Spleen (tissue), 11 donors: ENCODE data around the gene KANK3. TPM values are rescaled to one million over a fixed set of nuclear protein-coding genes. Genes with fewer than 3 reads are reported as not detected.
A peak's percentile ranks its signal among the peaks of the same experiment; 100 is the strongest.

Experiments used
- DNase-seq: peaks from one replicate; pipeline ENCODE4 v3.0.0-alpha.2; 2020
- H3K27ac ChIP-seq, 8 donors: fragments of 200-600 bp; sonication (generic) in 7 of 8; 1 replicate in 4 of 8; 2 replicates in 4 of 8; pipeline versions ENCODE4 v1.5.0 to v1.8.0; 2016 to 2021; ENCODE audit warnings: inconsistent platforms in 4 of 8, mild to moderate bottlenecking in 4 of 8, moderate library complexity in 1 of 8
- H3K27me3 ChIP-seq, 7 donors: fragments of 200-600 bp; sonication (generic) in 6 of 7; replicated peaks in 1 of 7; 1 replicate in 4 of 7; 2 replicates in 3 of 7; pipeline versions ENCODE4 v1.5.0 to v1.8.0; 2016 to 2021; ENCODE audit warnings: inconsistent platforms in 3 of 7, mild to moderate bottlenecking in 1 of 7
- H3K36me3 ChIP-seq, 6 donors: fragments of 200-600 bp; sonication (generic) in 5 of 6; 1 replicate in 4 of 6; 2 replicates in 2 of 6; pipeline versions ENCODE4 v1.5.0 to v1.8.0; 2016 to 2021; ENCODE audit warnings: inconsistent platforms in 2 of 6
- H3K4me1 ChIP-seq, 6 donors: fragments of 200-600 bp; sonication (generic) in 5 of 6; 1 replicate in 3 of 6; 2 replicates in 3 of 6; pipeline versions ENCODE4 v1.5.0 to v1.8.0; 2016 to 2021; ENCODE audit warnings: inconsistent platforms in 3 of 6
- H3K4me3 ChIP-seq, 8 donors: fragments of 200-600 bp; sonication (generic) in 7 of 8; 1 replicate in 4 of 8; 2 replicates in 4 of 8; pipeline versions ENCODE4 v1.5.0 to v1.8.0; 2016 to 2021; ENCODE audit warnings: inconsistent platforms in 4 of 8, mild to moderate bottlenecking in 4 of 8, moderate library complexity in 2 of 8
- H3K9me3 ChIP-seq, 8 donors: fragments of 200-600 bp; sonication (generic) in 7 of 8; 1 replicate in 4 of 8; 2 replicates in 4 of 8; pipeline versions ENCODE4 v1.5.0 to v1.8.0; 2016 to 2021; ENCODE audit warnings: inconsistent platforms in 4 of 8
- CTCF ChIP-seq, 11 experiments: fragments of 200-600 bp in 7 of 11; fragments of 450-650 bp in 4 of 11; sonication (generic) in 4 of 11; IDR thresholded peaks in 8 of 11; conservative IDR thresholded peaks in 3 of 11; 1 replicate in 7 of 11; 2 replicates in 4 of 11; pipeline versions ENCODE4 v1.4.0 to v1.8.0; 2016 to 2021; ENCODE audit warnings: antibody characterized with exemption in 11 of 11, inconsistent platforms in 4 of 11, mild to moderate bottlenecking in 1 of 11
- POLR2A ChIP-seq, 3 donors: fragments of 450-650 bp; IDR thresholded peaks; one replicate each; pipeline ENCODE4 v1.5.1; 2017; ENCODE audit warnings: antibody characterized with exemption in 3 of 3, mild to moderate bottlenecking in 1 of 3
- POLR2AphosphoS5 ChIP-seq, 3 donors: sonication (generic); formaldehyde crosslinking; IDR thresholded peaks; one replicate each; pipeline ENCODE4 v1.5.1; 2017; ENCODE audit warnings: antibody characterized with exemption in 3 of 3
- WGBS, 5 donors: extraction: QIAGEN DNeasy Blood & Tissue Kit in 3 of 5; methylation state at CpG; one replicate each; pipeline versions ENCODE4 v1.1.5 to v1.1.7; 2013 to 2018; 5-methylcytosine and 5-hydroxymethylcytosine counted together
- intact Hi-C: fragments of 100-400 bp; cut with DNase I; formaldehyde crosslinking; loops from one replicate; pipeline ENCODE4 v1.15.0; 2023; ENCODE audit warnings: low total_unique reads
- polyA plus RNA-seq, 3 donors: library from polyadenylated mRNA; stranded (reverse); fragments of 200-250 nt; gene quantifications; one replicate each; pipeline ENCODE4 v1.2.1, GENCODE V29; 2013
- total RNA-seq, 7 donors: library from RNA; depleted of rRNA in 3 of 7; stranded (reverse); fragments of >200 nt in 3 of 7; fragmentation: NEBNext Ultra II Directional in 4 of 7; extraction: Animal tissue kit (Norgen Biotek cat#: 25700) in 4 of 7; gene quantifications; one replicate each; pipeline versions ENCODE4 v1.1.0 to v1.2.1, GENCODE V29; 2016 to 2021
- donor health status: healthy with polysubstance abuse.
- donor health status: DM: no; HTN: no; CAD: no; lungs with moderate emphysema.
- donor health status: DM: no; HTN: no; CAD: no.
- donor health status: Bipolar disorder and iron deficiency.
- donor health status: healthy.
- donor health status: DM: no; HTN: no; CAD: no.
- donor health status: DM: yes; HTN: yes; CAD: no.

The KANK3 gene
- total and polyA plus RNA-seq, 10 donors, result 14.0 to 84.6 (median 52.8) TPM

- Histone ChIP-seq H3K27me3 (no peaks in the 10 kb centered on the region), H3K9me3 (no peaks in the 10 kb centered on the region), H3K27ac (peak overlapping the region in 6 of 8 donors; percentile 26 to 76 (median 38)), H3K4me1 (peaks cover 6 to 81% (median 53%) of the 10 kb centered on the region in 6 donors), H3K36me3 (peaks cover 0 to 76% (median 51%) of the 10 kb centered on the region in 6 donors), H3K4me3 (no peak overlapping the region)
- WGBS, 5 donors, result 66 to 82% (median 75%) methylated on average over 11 to 16 of the region's 16 CpGs
- peak; percentile 76 for DNase-seq
- TF ChIP-seq POLR2A (IDR thresholded peaks at IDR 0.05), result no peak
- TF ChIP-seq CTCF (IDR thresholded peaks at IDR 0.05 in 8 of 11, conservative IDR thresholded peaks at IDR 0.05 in 3 of 11), result no peak
- peak; percentile 21 to 75 (median 54) for TF ChIP-seq POLR2AphosphoS5 (IDR thresholded peaks at IDR 0.05)
- intact Hi-C loops, result no loop called here
Measured at GRCh38 chr19:8311461-8312260, 31.4 kb downstream of the KANK3 start.

GRCh38 chr19:8310342-8311055 lies 32.6 kb downstream of the KANK3 start:
- Histone ChIP-seq H3K4me1 (peaks cover 8 to 81% (median 55%) of the 10 kb centered on the region in 6 donors), H3K36me3 (peaks cover 0 to 65% (median 44%) of the 10 kb centered on the region in 6 donors), H3K27ac (peak overlapping the region in 2 of 8 donors; percentile 51 to 76), H3K4me3 (no peak overlapping the region), H3K9me3 (no peaks in the 10 kb centered on the region), H3K27me3 (no peaks in the 10 kb centered on the region)
- TF ChIP-seq POLR2A (IDR thresholded peaks at IDR 0.05) (no peak), POLR2AphosphoS5 (IDR thresholded peaks at IDR 0.05) (no peak), CTCF (IDR thresholded peaks at IDR 0.05 in 8 of 11, conservative IDR thresholded peaks at IDR 0.05 in 3 of 11) (no peak)
- 90 to 95% (median 92%) methylated on average over 17 of the region's 17 CpGs for WGBS, 5 donors
- peak; percentile 45 for DNase-seq
- intact Hi-C loops, result no loop called here

GRCh38 chr19:8308891-8309291 lies 34.2 kb downstream of the KANK3 start:
- Histone ChIP-seq H3K27ac (peak overlapping the region in 6 of 8 donors; percentile 67 to 88 (median 86)), H3K9me3 (no peaks in the 10 kb centered on the region), H3K36me3 (peaks cover 0 to 61% (median 29%) of the 10 kb centered on the region in 6 donors), H3K4me1 (peaks cover 8 to 83% (median 58%) of the 10 kb centered on the region in 6 donors), H3K4me3 (peak overlapping the region; percentile 54 to 83 (median 70)), H3K27me3 (no peaks in the 10 kb centered on the region)
- intact Hi-C loops, result no loop called here
- 70 to 87% (median 78%) methylated on average over 17 of the region's 17 CpGs for WGBS, 5 donors
- DNase-seq, result peak; percentile 56
- TF ChIP-seq POLR2AphosphoS5 (IDR thresholded peaks at IDR 0.05), result no peak
- no peak for TF ChIP-seq CTCF (IDR thresholded peaks at IDR 0.05 in 8 of 11, conservative IDR thresholded peaks at IDR 0.05 in 3 of 11)
- TF ChIP-seq POLR2A (IDR thresholded peaks at IDR 0.05), result no peak
